ENCODE data around the gene ADAT3.

ADAT3 gene

DNA sequence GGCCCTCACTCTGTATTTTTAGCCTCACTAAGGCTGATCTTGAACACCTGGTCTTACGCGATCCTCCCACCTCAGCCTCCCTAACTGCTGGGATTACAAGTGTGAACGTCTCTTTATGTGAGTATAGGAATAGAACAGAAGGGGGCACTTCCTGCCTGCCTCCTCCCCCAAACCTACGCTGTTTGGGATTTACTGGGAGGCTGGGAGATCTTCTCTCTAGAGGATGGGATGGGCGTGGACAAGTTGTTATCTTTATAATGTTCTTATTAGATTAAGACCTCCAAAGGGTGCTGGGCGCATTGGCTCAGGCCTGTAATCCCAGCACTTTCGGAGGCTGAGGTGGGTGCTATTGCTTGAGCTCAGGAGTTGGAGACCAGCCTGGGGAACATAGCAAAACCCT lies 32.9 kb downstream of the ADAT3 start:
- Histone ChIP-seq H3K9me3 (ENCODE audit: control insufficient read depth, insufficient read depth, low read length) (no peaks in the 10 kb centered on the region), H3K36me3 (ENCODE audit: control insufficient read depth, insufficient read depth, low read length) (no peaks in the 10 kb centered on the region), H3K27me3 (ENCODE audit: control insufficient read depth, insufficient read depth, low read length) (no peaks in the 10 kb centered on the region), H3K9ac (ENCODE audit: low read depth, low read length) (no peak overlapping the region), H3K4me3 (ENCODE audit: low read depth, low read length) (no peak overlapping the region), H3K4me1 (ENCODE audit: control insufficient read depth, insufficient read depth, low read length) (peaks cover 4% of the 10 kb centered on the region)

DNA sequence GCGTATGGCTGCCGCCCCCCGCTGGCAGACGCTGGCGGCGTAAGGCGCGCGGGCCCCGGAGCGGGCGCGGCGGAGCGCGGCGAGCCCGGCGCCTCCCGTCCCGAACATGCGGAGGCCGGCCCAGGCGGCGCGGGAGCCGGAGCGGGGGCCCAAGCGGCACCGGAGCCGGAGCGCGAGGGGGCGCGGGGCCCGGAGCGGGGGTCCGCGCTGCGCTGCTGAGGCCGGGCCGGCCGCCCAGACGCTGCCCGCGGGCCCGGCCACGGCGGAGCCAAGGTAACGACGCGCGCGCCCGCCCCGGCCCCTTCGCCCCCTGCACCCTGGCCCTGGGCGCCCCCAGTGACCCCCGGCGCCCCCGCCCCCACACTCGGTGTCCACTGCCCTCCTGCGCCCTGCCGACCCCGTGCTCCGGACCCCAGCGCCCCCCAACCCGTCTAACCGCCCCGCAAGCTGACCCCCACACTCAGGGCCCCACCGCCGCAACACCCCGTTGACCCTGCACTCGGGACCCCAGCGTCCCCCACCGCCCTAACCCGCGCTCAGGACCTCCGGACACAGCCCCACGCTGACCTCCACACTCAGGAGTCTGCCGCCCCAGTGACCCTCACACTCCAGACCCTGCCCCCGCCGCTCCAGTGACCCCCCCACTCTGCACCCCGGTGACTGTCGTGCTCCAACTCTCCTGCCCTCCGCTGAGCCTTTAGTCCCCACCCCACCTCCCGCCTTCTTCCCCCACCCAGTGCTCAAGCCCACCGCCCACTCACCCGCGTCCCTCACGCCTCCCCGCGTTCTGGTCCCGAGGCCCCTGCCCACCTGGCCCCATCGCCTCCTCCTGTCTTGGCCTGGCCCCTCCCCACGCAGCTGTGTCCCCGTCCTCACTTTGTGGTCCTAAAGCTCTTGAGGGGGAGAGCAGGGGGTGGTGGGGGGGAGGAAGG lies 36.2 kb downstream of the ADAT3 start, which contains the start of gene CSNK1G2:
Gene CSNK1G2 (plus strand): TSS at position 27 of the 932 bp plus-strand sequence. CDS start 28,601 bp downstream, outside the sequence.
- H3K4me1 ChIP-seq (ENCODE audit: control insufficient read depth, insufficient read depth, low read length), result peaks cover 7% of the 10 kb centered on the region
- H3K27me3 ChIP-seq (ENCODE audit: control insufficient read depth, insufficient read depth, low read length), result no peaks in the 10 kb centered on the region
- H3K9me3 ChIP-seq (ENCODE audit: control insufficient read depth, insufficient read depth, low read length), result no peaks in the 10 kb centered on the region
- no peaks in the 10 kb centered on the region for H3K36me3 ChIP-seq (ENCODE audit: control insufficient read depth, insufficient read depth, low read length)
- H3K4me3 ChIP-seq (ENCODE audit: low read depth, low read length), result peak within 1 kb of the TSS; percentile 98
- peak within 1 kb of the TSS; percentile 79 for H3K9ac ChIP-seq (ENCODE audit: low read depth, low read length)

DNA sequence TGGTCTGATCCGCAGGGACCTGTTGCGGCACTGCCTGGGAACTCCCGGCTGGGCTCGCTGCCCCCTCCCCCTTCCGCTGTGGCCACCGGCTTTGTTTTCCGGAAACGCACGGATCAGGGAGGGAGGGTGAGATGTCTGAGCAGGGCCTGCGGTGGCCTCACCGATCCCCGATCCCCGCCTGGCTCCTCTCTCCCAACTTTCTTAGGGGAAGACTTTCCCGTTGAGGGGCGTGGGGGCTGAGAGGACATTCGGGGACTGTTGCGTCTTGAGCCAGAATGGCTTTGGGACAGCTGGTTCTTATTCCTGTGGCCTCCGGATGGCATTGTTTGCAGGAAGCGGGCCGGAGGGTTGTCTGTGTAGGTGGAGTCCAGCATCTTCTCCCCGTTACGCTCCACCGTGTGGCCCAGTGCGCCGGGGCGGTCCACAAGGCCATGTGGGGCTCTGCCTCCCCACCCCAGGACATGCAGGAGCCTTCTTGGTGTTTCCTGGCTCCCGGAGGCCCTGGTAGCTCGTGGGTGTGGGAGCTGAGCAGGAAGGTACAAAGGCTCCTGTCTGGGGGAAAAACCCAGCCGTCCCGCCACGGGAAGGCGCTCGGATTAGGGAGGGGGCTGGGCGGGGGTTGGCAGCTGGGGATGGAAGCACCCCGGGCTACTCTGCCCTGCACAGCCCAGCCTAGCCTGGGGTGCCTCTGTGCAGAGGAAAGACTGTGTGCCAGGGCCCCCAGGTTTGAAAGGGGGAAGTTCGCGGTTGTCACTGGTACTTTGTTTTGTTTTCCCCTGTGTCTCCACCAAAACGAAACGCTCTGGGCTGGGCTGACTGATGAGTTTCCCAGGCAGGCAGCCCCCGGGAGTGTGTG lies 37.1 kb downstream of the ADAT3 start:
- Histone ChIP-seq H3K9me3 (ENCODE audit: control insufficient read depth, insufficient read depth, low read length) (no peaks in the 10 kb centered on the region), H3K9ac (ENCODE audit: low read depth, low read length) (peak overlapping the region; percentile 79), H3K27me3 (ENCODE audit: control insufficient read depth, insufficient read depth, low read length) (no peaks in the 10 kb centered on the region), H3K4me1 (ENCODE audit: control insufficient read depth, insufficient read depth, low read length) (peaks cover 7% of the 10 kb centered on the region), H3K4me3 (ENCODE audit: low read depth, low read length) (peak overlapping the region; percentile 98), H3K36me3 (ENCODE audit: control insufficient read depth, insufficient read depth, low read length) (peaks cover 2% of the 10 kb centered on the region)

DNA sequence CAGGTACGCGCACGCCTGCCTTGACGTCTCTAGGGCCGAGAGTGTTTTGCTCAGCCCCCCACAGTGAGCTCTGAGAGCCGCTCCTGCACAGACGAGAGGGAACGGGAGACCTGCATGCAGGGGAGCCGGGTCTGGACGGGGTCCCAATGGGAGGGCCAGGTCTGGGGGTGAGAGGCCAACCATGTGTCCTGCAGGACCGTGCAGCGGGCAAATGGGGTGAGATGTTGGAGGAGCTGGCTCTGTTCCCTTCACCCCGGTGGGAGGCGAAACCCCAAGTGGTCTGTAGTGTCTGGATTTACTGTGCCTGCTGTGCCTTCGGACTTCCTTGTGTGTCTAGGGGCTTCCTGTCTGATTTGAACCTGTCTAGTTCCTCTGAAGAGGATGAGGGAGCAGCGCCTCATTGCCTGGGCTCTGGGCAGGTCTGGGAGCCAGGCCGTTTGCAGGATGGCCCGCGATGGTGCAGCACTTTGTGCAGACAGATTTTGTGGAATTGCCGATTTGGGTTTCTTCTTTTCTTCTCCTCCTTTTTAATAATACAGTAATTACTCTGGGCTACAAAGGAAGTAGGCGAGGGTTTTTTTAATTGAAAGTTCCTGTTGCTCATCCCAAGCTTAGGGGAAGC lies 37.8 kb downstream of the ADAT3 start:
- Histone ChIP-seq H3K4me3 (ENCODE audit: low read depth, low read length) (peak overlapping the region; percentile 98), H3K27me3 (ENCODE audit: control insufficient read depth, insufficient read depth, low read length) (no peaks in the 10 kb centered on the region)

DNA sequence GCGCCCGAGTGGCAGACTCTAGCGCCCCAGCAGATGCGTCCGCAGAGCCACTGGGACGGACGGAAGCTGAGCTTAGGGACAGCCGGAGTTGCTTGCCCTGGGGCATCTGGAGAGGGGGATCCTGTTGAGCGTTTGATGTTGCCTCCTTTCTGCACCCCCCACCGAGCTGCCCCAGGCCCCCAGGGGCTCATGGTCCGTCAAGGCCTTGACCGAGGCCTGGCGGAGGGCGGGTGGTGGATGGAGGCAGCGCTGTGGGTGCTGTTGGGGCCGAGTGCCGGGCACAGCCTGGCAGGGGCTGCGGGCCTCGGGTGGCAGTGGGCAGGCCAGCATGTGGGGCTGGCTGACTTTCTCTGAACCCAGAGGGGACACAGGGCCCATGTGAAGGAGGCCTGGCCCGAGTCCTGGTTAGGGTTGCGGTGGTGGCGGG lies 38.5 kb downstream of the ADAT3 start:
- H3K4me3 ChIP-seq (ENCODE audit: low read depth, low read length), result no peak overlapping the region
- no peaks in the 10 kb centered on the region for H3K9me3 ChIP-seq (ENCODE audit: control insufficient read depth, insufficient read depth, low read length)
- peaks cover 2% of the 10 kb centered on the region for H3K36me3 ChIP-seq (ENCODE audit: control insufficient read depth, insufficient read depth, low read length)
- no peak overlapping the region for H3K9ac ChIP-seq (ENCODE audit: low read depth, low read length)
- H3K4me1 ChIP-seq (ENCODE audit: control insufficient read depth, insufficient read depth, low read length), result peaks cover 7% of the 10 kb centered on the region
- no peaks in the 10 kb centered on the region for H3K27me3 ChIP-seq (ENCODE audit: control insufficient read depth, insufficient read depth, low read length)

More for the DNA sequence above, 37.8 kb downstream of the ADAT3 start:
- Histone ChIP-seq H3K9me3 (ENCODE audit: control insufficient read depth, insufficient read depth, low read length) (no peaks in the 10 kb centered on the region), H3K36me3 (ENCODE audit: control insufficient read depth, insufficient read depth, low read length) (peaks cover 2% of the 10 kb centered on the region), H3K9ac (ENCODE audit: low read depth, low read length) (peak overlapping the region; percentile 47), H3K4me1 (ENCODE audit: control insufficient read depth, insufficient read depth, low read length) (peaks cover 7% of the 10 kb centered on the region)

DNA sequence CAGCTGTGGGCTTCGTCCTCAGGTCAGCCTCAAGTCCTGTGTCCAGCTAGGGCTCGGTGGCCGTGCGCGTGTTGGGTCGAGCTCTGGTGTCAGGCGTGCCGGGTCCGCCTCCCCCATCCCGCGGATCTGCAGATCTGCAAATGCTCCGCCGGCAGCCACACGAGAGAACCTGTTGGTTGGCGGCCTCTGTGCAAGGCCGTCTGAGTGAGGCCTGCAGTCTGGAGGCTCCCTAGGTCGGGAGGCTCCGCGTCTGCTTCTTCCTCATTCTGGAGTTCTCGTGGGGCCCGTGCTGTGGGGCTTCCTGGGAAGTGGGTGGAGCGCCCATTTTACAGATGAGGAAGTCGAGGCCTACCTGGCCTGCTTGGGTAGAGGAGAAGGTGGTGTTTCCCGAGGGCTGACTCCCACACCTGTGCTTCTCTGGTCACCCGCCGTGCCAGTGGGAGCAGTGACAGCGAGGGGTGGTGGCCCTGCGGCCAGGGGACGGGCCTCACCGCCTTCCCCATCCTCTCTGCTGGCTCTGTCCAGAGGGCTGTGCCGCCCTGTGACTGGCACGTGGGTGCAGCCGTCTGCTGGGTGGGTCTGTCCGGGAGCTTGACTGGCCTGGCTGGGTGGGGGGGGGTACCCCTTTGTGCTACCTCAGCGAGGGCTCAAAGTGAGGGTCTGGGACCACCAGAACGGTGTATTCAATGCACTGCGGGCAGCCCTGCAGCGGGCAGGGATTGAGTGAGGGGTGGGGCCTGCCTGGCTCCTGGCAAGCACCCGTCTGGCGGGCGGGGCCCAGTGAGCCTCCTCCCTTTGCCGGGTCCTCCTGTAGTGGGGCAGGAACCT lies 39.1 kb downstream of the ADAT3 start:
- Histone ChIP-seq H3K4me3 (ENCODE audit: low read depth, low read length) (no peak overlapping the region), H3K9ac (ENCODE audit: low read depth, low read length) (no peak overlapping the region), H3K9me3 (ENCODE audit: control insufficient read depth, insufficient read depth, low read length) (no peaks in the 10 kb centered on the region)

DNA sequence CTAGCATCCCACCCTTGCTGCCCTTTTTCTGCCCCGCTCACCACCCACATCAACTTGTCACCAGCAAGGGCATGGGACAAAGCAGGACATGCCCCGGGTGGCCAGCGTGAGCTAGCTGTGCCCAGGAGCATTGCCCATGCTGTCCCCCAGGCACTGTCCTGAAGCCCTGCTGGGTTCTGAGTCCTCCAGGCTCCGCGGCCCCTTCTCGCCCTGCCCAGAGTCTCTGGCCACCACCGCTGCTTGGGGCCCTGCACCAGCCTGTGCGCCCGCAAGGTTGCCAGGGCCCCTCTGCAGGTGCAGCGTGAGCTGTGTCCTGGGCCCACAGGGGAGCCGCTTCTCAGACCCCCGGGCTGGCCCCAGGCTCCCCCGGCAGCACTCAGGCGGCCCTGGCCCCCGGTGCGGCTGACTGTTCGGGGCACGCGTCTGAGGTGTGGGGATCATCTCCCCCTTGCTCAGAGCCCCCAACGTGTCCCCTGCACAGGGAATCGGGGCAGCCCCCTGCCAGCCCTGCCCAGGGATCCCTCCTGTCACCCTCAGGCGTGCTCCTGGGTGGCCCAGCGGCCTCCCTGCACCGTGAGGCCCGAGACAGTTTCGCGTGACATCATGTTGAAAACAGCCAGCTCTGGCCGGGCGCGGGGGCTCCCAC lies 39.8 kb downstream of the ADAT3 start:
- no peaks in the 10 kb centered on the region for H3K27me3 ChIP-seq (ENCODE audit: control insufficient read depth, insufficient read depth, low read length)
- peaks cover 5% of the 10 kb centered on the region for H3K4me1 ChIP-seq (ENCODE audit: control insufficient read depth, insufficient read depth, low read length)
- H3K9ac ChIP-seq (ENCODE audit: low read depth, low read length), result no peak overlapping the region
- H3K36me3 ChIP-seq (ENCODE audit: control insufficient read depth, insufficient read depth, low read length), result peaks cover 4% of the 10 kb centered on the region
- no peaks in the 10 kb centered on the region for H3K9me3 ChIP-seq (ENCODE audit: control insufficient read depth, insufficient read depth, low read length)
- H3K4me3 ChIP-seq (ENCODE audit: low read depth, low read length), result no peak overlapping the region

More for the DNA sequence above, 39.1 kb downstream of the ADAT3 start:
- peaks cover 7% of the 10 kb centered on the region for H3K4me1 ChIP-seq (ENCODE audit: control insufficient read depth, insufficient read depth, low read length)
- peaks cover 3% of the 10 kb centered on the region for H3K36me3 ChIP-seq (ENCODE audit: control insufficient read depth, insufficient read depth, low read length)
- H3K27me3 ChIP-seq (ENCODE audit: control insufficient read depth, insufficient read depth, low read length), result no peaks in the 10 kb centered on the region

DNA sequence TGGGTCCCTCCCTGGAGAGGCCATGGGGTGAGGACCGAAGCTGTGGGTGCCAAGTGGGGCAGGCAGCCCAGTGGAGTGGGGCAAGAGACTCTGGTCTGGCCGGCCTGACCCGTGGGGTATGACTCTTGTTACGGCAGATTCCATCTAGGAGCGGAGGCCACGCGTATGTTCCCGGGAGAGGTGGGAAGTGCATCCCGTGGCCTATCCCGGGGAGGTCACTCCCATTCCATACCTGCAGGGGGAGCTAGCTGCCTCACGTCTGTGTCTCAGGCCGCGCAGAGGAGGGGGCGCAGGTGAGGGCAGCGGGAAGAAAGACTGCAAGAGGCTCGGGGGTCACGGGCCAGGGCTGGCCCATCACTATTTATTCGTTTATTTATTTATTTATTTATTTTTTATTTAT lies 40.7 kb downstream of the ADAT3 start:
- Histone ChIP-seq H3K9ac (ENCODE audit: low read depth, low read length) (no peak overlapping the region), H3K9me3 (ENCODE audit: control insufficient read depth, insufficient read depth, low read length) (no peaks in the 10 kb centered on the region), H3K4me3 (ENCODE audit: low read depth, low read length) (no peak overlapping the region), H3K27me3 (ENCODE audit: control insufficient read depth, insufficient read depth, low read length) (no peaks in the 10 kb centered on the region), H3K36me3 (ENCODE audit: control insufficient read depth, insufficient read depth, low read length) (peaks cover 4% of the 10 kb centered on the region), H3K4me1 (ENCODE audit: control insufficient read depth, insufficient read depth, low read length) (peaks cover 5% of the 10 kb centered on the region)

DNA sequence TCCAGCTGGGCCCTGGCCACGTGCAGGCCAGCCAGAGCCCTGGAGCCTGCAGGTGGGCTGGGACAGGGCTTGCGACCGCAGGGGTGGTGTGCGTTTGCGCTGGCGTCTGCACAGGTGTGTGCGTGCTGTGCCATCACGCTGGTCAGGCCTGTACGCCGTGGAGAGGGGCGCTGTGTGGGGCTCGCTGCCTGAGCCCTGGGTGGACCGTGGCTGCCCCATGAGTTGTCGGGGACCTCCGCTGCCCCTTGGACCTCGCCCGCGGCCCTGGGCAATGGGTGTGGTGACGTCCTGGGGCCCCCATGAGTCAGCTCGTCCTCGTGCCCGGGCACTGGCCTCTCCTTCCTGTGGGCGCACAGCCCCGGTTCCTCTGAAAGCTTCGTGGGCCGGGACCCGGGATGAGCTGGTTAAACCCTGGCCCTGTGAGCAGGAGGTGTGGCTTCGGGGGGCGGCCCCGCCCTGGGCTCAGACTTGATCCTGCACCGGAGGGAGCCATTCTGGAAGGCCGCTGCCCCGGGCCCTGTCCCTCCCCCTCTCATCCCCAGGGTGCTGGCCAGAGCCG lies 42.5 kb downstream of the ADAT3 start:
- Histone ChIP-seq H3K9ac (ENCODE audit: low read depth, low read length) (no peak overlapping the region), H3K4me3 (ENCODE audit: low read depth, low read length) (no peak overlapping the region), H3K4me1 (ENCODE audit: control insufficient read depth, insufficient read depth, low read length) (peaks cover 5% of the 10 kb centered on the region), H3K9me3 (ENCODE audit: control insufficient read depth, insufficient read depth, low read length) (no peaks in the 10 kb centered on the region), H3K27me3 (ENCODE audit: control insufficient read depth, insufficient read depth, low read length) (no peaks in the 10 kb centered on the region), H3K36me3 (ENCODE audit: control insufficient read depth, insufficient read depth, low read length) (peaks cover 11% of the 10 kb centered on the region)

DNA sequence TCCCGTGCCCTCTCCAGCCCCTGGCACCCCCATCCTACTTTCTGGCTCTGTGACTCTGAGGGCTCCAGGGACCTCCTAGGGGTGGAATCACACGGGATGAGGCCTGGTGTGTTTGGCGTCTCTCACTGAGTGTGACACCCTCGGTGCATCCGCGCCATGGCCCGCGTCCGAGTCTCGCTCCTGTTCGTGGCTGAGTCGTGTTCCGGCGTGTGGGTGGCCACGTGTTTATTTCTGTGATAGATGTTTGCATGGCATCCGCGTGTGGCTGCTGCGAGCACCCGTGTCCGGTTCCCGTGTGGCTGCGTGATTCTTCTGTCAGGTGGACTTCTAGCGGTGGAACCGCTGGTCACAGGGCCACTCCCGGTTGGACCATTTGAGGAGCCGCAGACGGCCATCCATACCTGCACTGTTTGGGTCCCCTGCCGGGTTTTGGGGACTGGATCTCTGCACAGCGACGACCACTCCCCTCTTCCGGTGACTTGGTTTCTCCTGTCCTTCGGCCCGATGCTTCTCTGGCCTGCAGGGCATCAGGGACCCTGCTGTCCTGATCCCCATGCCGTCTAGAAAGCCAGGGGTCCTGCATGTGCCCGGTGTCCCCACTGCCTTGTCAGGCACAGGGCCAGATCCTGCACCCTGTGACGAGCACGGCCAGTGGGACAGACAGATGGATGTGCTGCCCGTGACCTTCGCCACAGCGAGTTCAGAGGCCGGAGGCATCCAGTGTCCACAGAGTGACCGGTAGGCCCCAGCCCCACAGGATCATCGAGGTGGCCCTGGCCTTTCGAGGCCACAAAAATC lies 44.3 kb downstream of the ADAT3 start:
- no peak overlapping the region for H3K4me3 ChIP-seq (ENCODE audit: low read depth, low read length)
- no peaks in the 10 kb centered on the region for H3K4me1 ChIP-seq (ENCODE audit: control insufficient read depth, insufficient read depth, low read length)
- H3K27me3 ChIP-seq (ENCODE audit: control insufficient read depth, insufficient read depth, low read length), result no peaks in the 10 kb centered on the region
- H3K9me3 ChIP-seq (ENCODE audit: control insufficient read depth, insufficient read depth, low read length), result no peaks in the 10 kb centered on the region
- peaks cover 20% of the 10 kb centered on the region for H3K36me3 ChIP-seq (ENCODE audit: control insufficient read depth, insufficient read depth, low read length)
- H3K9ac ChIP-seq (ENCODE audit: low read depth, low read length), result no peak overlapping the region

Data from iPS-15b (cell line).